HCT116 (cell line): Measurements from ENCODE around the gene SPSB1.

Experiments used
- CBX3 ChIP-seq: IDR thresholded peaks from 2 replicates; pipeline ENCODE4 v1.6.1; 2012; ENCODE audit warnings: low read depth
- CTCF ChIP-seq, 3 experiments: fragments of 200-600 bp in 1 of 3; sonication (generic) in 1 of 3; IDR thresholded peaks in 2 of 3; conservative IDR thresholded peaks in 1 of 3; 2 replicates each; pipeline ENCODE4 v1.5.1; 2012 to 2017; ENCODE audit warnings: low read depth in 2 of 3, low read length in 2 of 3, antibody characterized with exemption in 1 of 3, borderline replicate concordance in 1 of 3, control low read depth in 1 of 3, mild to moderate bottlenecking in 1 of 3, mixed read lengths in 1 of 3, mixed run types in 1 of 3, moderate library complexity in 1 of 3; ENCODE audit not compliant: insufficient read depth in 1 of 3
- ELF1 ChIP-seq: IDR thresholded peaks from 2 replicates; pipeline ENCODE4 v1.6.1; 2012; ENCODE audit warnings: low read depth, borderline replicate concordance
- MAX ChIP-seq: IDR thresholded peaks from 2 replicates; pipeline ENCODE4 v1.6.1; 2012
- POLR2A ChIP-seq: IDR thresholded peaks from 2 replicates; pipeline ENCODE4 v1.7.0; 2011; ENCODE audit warnings: borderline replicate concordance; ENCODE audit not compliant: insufficient read depth, insufficient read length; ENCODE audit errors: extremely low read depth
- SIN3A ChIP-seq: IDR thresholded peaks from 2 replicates; pipeline ENCODE4 v1.6.1; 2012; ENCODE audit warnings: low read depth
- SRF ChIP-seq: IDR thresholded peaks from 2 replicates; pipeline ENCODE4 v1.6.1; 2012; ENCODE audit warnings: low read depth

GRCh38 chr1:9378801-9379200, 86.1 kb downstream of the SPSB1 start:
- TF ChIP-seq POLR2A, result no peak
- no peak for TF ChIP-seq CBX3
- no peak for TF ChIP-seq CTCF (IDR thresholded peaks at IDR 0.05 in 2 of 3, conservative IDR thresholded peaks at IDR 0.05 in 1 of 3; ENCODE audit: borderline replicate concordance in 1 of 3, insufficient read depth in 1 of 3, low read depth in 2 of 3, low read length in 2 of 3)
- no peak for TF ChIP-seq SIN3A
- TF ChIP-seq MAX, result no peak
- TF ChIP-seq ELF1, result no peak
- no peak for TF ChIP-seq SRF
